Psoas muscle (tissue), 8 donors: ENCODE results near the gene SLC25A39. TPM values are rescaled to one million over a fixed set of nuclear protein-coding genes. Genes with fewer than 3 reads are reported as not detected.

Source experiments
- ATAC-seq, 4 donors: fragments of 200-7000 bp; cut with Tn5 transposase; one replicate each; pipeline ENCODE4 v1.9.1; 2020; ENCODE audit warnings: moderate library complexity in 3 of 4, mild to moderate bottlenecking in 2 of 4
- DNase-seq, 2 donors: peaks; one replicate each; pipeline ENCODE4 v3.0.0-alpha.2; 2020
- H3K27ac ChIP-seq: fragments of 200-600 bp; one replicate; pipeline ENCODE4 v1.8.0; 2022
- H3K27me3 ChIP-seq, 3 donors: fragments of 200-600 bp in 1 of 3; one replicate each; pipeline versions ENCODE4 v1.6.1 to v1.8.0; 2013 to 2022; ENCODE audit warnings: low read length in 2 of 3, mild to moderate bottlenecking in 2 of 3, moderate library complexity in 1 of 3; ENCODE audit not compliant: insufficient read depth in 3 of 3
- H3K36me3 ChIP-seq, 2 donors: fragments of 200-600 bp in 1 of 2; one replicate each; pipeline versions ENCODE4 v1.6.1 to v1.8.0; 2013 to 2022; ENCODE audit warnings: low read depth in 1 of 2, mild to moderate bottlenecking in 1 of 2, moderate library complexity in 1 of 2; ENCODE audit not compliant: insufficient read depth in 1 of 2
- H3K4me1 ChIP-seq: fragments of 200-600 bp; one replicate; pipeline ENCODE4 v1.8.0; 2022
- H3K4me3 ChIP-seq: fragments of 200-600 bp; one replicate; pipeline ENCODE4 v1.8.0; 2022; ENCODE audit warnings: mild to moderate bottlenecking
- H3K9me3 ChIP-seq: fragments of 200-600 bp; one replicate; pipeline ENCODE4 v1.8.0; 2022
- WGBS, 3 donors: extraction: QIAGEN DNeasy Blood & Tissue Kit; methylation state at CpG; one replicate each; pipeline versions ENCODE4 v1.1.6 to v1.1.7; 2013; 5-methylcytosine and 5-hydroxymethylcytosine counted together
- intact Hi-C, 2 donors: fragments of 100-400 bp; cut with DNase I; formaldehyde crosslinking; loops; one replicate each; pipeline versions ENCODE4 v1.11.0 to v1.14.2; 2022
- polyA plus RNA-seq, 3 donors: library from polyadenylated mRNA; stranded (reverse); fragments of 200-250 nt; gene quantifications; one replicate each; pipeline ENCODE4 v1.2.3, GENCODE V29; 2013
- total RNA-seq, 4 donors: library from RNA; stranded (reverse); fragmentation: NEBNext Ultra II Directional in 2 of 4; extraction: Animal tissue kit (Norgen Biotek cat#: 25700) in 2 of 4; gene quantifications; one replicate each; pipeline versions ENCODE4 v1.2.1 to v1.2.4, GENCODE V29; 2021 to 2023
- TF ChIP-seq, protein P1 (sequence below): fragments of 200-600 bp; IDR thresholded peaks from one replicate; pipeline ENCODE4 v1.8.0; 2022; ENCODE audit warnings: antibody characterized with exemption
- donor health status: healthy with polysubstance abuse.
- donor health status: DM: no; HTN: no; CAD: no; lungs with moderate emphysema.
- donor health status: Bipolar disorder and iron deficiency.
- donor health status: healthy.
- donor health status: DM: yes; HTN: yes; CAD: no.
- donor health status: DM: no; HTN: no; CAD: no.
- donor health status: DM: no; HTN: no; CAD: no.
- donor health status: DM: yes; HTN: yes; CAD: no.

SLC25A39 gene
- total and polyA plus RNA-seq, 7 donors: 36.4 to 79.3 (median 42.4) TPM

DNA sequence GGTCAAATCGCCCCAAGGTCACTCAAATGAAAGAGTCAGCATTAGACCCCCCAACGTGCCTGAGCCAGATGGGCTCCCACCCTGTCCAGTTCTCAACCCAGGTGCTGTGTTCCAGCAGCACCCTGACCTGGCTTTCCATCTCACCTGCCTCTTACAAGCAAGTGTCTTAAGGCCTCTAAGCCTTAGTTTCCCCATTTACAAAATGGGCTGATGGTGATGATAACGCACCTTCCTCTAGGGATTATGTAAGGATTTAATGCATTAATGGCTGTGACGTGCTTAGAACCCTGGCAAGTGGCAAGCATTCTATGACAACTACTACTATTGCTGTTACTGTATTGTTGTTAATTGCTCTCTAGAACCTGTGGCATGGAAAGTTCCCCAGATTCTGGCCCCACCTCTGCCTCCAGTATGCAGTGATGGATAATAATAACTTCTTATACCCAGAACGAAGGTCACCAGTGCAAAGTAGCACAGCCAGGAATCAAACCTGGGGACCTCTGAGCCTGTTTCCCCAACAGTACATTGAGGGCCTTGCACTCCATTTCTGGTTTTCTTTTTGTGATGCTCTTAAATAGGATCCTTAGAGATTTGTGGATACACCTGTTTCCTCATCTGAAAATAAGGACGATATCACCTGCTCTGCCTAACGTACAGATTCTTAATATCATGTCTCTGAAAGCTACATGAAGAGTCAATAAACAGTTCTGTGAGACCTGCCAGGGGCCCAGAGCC lies 3.3 kb upstream of the SLC25A39 start:
- ATAC-seq (no peak), DNase-seq (no peak)
- Histone ChIP-seq H3K27me3 (no peaks in the 10 kb centered on the region), H3K27ac (peak overlapping the region; percentile 23), H3K4me1 (peaks cover 16% of the 10 kb centered on the region), H3K36me3 (no peaks in the 10 kb centered on the region), H3K4me3 (no peak overlapping the region), H3K9me3 (no peaks in the 10 kb centered on the region)
- 67 to 73% (median 67%) methylated on average over 7 of the region's 7 CpGs for WGBS, 3 donors
- TF ChIP-seq, protein P1, sequence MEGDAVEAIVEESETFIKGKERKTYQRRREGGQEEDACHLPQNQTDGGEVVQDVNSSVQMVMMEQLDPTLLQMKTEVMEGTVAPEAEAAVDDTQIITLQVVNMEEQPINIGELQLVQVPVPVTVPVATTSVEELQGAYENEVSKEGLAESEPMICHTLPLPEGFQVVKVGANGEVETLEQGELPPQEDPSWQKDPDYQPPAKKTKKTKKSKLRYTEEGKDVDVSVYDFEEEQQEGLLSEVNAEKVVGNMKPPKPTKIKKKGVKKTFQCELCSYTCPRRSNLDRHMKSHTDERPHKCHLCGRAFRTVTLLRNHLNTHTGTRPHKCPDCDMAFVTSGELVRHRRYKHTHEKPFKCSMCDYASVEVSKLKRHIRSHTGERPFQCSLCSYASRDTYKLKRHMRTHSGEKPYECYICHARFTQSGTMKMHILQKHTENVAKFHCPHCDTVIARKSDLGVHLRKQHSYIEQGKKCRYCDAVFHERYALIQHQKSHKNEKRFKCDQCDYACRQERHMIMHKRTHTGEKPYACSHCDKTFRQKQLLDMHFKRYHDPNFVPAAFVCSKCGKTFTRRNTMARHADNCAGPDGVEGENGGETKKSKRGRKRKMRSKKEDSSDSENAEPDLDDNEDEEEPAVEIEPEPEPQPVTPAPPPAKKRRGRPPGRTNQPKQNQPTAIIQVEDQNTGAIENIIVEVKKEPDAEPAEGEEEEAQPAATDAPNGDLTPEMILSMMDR: no peak
- intact Hi-C loops: loop anchor here in 1 of 2 donors (5.0 kb wide), 1 partner anchor 116 kb away; no protein-coding TSS in a partner anchor

DNA sequence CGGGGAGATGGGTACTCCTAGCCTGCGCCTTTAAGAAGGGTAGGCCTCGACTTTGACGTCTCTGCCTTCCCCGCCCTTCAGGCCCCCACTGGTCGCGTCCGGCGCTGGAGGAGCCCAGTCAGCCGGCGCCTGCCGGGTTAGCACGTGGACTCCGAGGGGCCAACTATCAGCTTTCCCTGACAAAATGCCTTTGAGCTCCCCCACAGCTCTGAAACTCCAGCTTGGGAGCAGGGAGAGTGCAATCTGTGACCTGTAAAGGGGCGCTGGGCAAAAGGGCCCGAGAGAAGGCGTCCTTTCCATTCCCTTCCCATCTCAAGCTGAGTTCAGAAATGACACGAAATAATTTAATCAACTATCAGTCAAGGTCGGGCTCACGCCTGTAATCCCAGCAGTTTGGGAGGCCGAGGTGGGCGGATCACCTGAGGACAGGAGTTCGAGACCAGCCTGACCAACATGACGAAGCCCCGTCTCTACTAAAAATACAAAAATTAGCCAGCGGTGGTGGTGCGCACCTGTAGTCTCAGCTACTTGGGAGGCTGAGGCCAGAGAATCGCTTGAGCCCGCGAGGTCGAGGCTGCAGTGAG lies 2.3 kb upstream of the SLC25A39 start:
- peak overlapping the region; percentile 43 for H3K27ac ChIP-seq
- peak overlapping the region; percentile 28 for H3K4me3 ChIP-seq
- WGBS, 3 donors: 22 to 26% (median 23%) methylated on average over 28 to 31 of the region's 31 CpGs

DNA sequence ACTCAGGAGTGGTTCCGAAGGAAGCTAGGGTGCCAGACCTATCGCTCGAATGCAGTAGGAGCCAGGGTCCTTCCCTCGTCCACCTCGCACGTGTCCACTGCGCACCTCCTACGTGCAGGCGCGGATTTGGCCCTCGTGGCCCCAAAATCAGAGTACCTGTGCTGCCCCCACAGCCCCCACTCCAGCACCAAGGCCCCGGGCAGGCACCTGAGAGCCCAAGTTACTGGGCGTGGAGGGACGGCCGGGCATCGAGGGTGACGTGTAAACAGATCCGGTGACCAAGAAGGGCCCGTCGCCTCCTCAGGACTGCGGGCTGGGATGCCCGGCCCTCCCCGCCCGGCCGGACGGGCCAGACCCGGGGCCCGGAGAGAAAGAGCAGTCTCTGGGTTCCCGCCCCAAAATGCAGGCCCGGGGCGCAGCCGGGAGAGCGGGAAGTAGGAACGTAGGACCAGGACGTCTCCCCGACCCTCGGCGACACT lies 492 bp downstream of the SLC25A39 start:
- Histone ChIP-seq H3K36me3 (peaks cover 3 to 35% of the 10 kb centered on the region in 2 donors), H3K4me1 (peaks cover 9% of the 10 kb centered on the region), H3K27me3 (no peaks in the 10 kb centered on the region), H3K27ac (peak overlapping the region; percentile 81), H3K9me3 (no peaks in the 10 kb centered on the region), H3K4me3 (peak overlapping the region; percentile 94)
- intact Hi-C loops: loop anchor here in 1 of 2 donors (2.0 kb wide), 1 partner anchor 113 kb away; no protein-coding TSS in a partner anchor
- DNase-seq: peak; percentile 34 to 61
- WGBS, 3 donors: 1% methylated on average over 34 to 38 of the region's 38 CpGs
- TF ChIP-seq, protein P1: no peak
- peak in 1 of 4 donors; percentile 23 for ATAC-seq

More for the DNA sequence above, 2.3 kb upstream of the SLC25A39 start:
- Histone ChIP-seq H3K27me3 (no peaks in the 10 kb centered on the region), H3K36me3 (peaks cover 0 to 7% of the 10 kb centered on the region in 2 donors), H3K9me3 (no peaks in the 10 kb centered on the region), H3K4me1 (peaks cover 16% of the 10 kb centered on the region)
- ATAC-seq (peak; percentile 82 to 88 (median 86)), DNase-seq (peak; percentile 97 to 98)
- TF ChIP-seq, protein P1: no peak
- intact Hi-C loops: loop anchor here in 1 of 2 donors (5.0 kb wide), 1 partner anchor 115 kb away; no protein-coding TSS in a partner anchor

DNA sequence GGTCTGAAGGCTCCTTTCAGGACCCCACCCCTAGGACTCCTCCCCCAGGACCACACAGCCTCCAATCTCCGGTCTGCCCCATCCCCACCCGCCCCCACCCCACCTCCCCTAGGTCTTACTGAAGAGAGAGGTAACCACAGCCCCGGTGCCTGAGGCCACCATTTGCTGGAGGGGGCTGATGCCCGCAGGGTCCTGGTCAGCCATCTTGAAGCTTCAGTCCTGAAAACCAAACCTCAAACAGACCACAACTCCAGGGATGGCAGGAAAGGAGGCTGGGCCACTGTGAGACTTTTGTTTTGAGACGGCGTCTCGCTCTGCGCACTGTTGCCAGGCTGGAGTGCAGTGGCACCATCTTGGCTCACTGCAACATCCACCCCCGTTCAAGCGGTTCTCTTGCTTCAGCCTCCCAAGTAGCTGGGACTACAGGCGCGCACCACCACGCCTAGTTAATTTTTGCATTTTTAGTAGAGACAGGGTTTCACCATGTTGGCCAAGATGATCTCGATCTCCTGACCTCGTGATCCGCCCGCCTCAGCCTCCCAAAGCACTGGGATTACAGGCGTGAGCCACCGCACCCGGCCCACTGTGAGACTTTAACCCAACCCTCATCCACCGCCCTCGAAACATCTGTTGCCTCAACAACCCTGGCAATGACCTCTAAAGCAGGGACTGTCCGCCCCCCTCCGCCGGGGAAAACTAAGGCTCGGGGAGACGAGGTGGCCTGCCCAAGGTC lies 1.1 kb downstream of the SLC25A39 start:
- no peak overlapping the region for H3K27ac ChIP-seq
- no peak for DNase-seq

More for the DNA sequence above, 1.1 kb downstream of the SLC25A39 start:
- peak overlapping the region; percentile 94 for H3K4me3 ChIP-seq
- WGBS, 3 donors: 53 to 55% (median 54%) methylated on average over 27 of the region's 27 CpGs
- TF ChIP-seq, protein P1: no peak
- peaks cover 9% of the 10 kb centered on the region for H3K4me1 ChIP-seq
- no peak for ATAC-seq
- no peaks in the 10 kb centered on the region for H3K9me3 ChIP-seq
- intact Hi-C loops: loop anchor here in 1 of 2 donors (2.0 kb wide), 1 partner anchor 113 kb away; no protein-coding TSS in a partner anchor
- H3K36me3 ChIP-seq: peaks cover 3 to 37% of the 10 kb centered on the region in 2 donors
- no peaks in the 10 kb centered on the region for H3K27me3 ChIP-seq
